IgD-negative memory B cell (primary cell): ENCODE measurements around the gene CERS5. TPM values are rescaled to one million over a fixed set of nuclear protein-coding genes. Genes with fewer than 3 reads are reported as not detected.
"Not testable (repeated sequence)": the region's sequence is repeated elsewhere in the genome, so short reads cannot be mapped to it uniquely, and the experiment has no call there.

ENCODE experiments used
- H3K27ac Mint-ChIP-seq, 3 donors: one replicate each; pipeline ENCODE4 v1.8.0; 2020 to 2022; ENCODE audit warnings: mild to moderate bottlenecking in 3 of 3, mixed read lengths in 3 of 3, moderate library complexity in 1 of 3
- H3K27me3 Mint-ChIP-seq: one replicate; pipeline ENCODE4 v1.8.0; 2021; ENCODE audit warnings: mixed read lengths
- H3K36me3 Mint-ChIP-seq: one replicate; pipeline ENCODE4 v1.8.0; 2020; ENCODE audit warnings: mild to moderate bottlenecking, mixed read lengths
- H3K4me1 Mint-ChIP-seq, 3 donors: one replicate each; pipeline ENCODE4 v1.8.0; 2020 to 2022; ENCODE audit warnings: mixed read lengths in 3 of 3, mild to moderate bottlenecking in 1 of 3
- H3K4me3 Mint-ChIP-seq, 4 donors: one replicate each; pipeline ENCODE4 v1.8.0; 2020 to 2022; ENCODE audit warnings: mild to moderate bottlenecking in 4 of 4, mixed read lengths in 4 of 4, moderate library complexity in 3 of 4
- H3K9me3 Mint-ChIP-seq, 3 donors: one replicate each; pipeline ENCODE4 v1.8.0; 2020 to 2021; ENCODE audit warnings: mixed read lengths in 3 of 3, mild to moderate bottlenecking in 1 of 3
- polyA plus RNA-seq: library from polyadenylated mRNA; unstranded; fragments of 300-500 nt; fragmentation: Illumina TruSeq; gene quantifications from one replicate; pipeline ENCODE4 v1.2.3, GENCODE V29; 2021

Gene CERS5
- polyA plus RNA-seq, 1 donor from 2014 or later = 30.7 TPM

- peaks cover 1% of the 10 kb centered on the region for H3K27me3 Mint-ChIP-seq
- peak overlapping the region in 1 of 4 donors; percentile 72 for H3K4me3 Mint-ChIP-seq
- H3K27ac Mint-ChIP-seq = peak overlapping the region in 2 of 3 donors; percentile 30 to 46
- H3K9me3 Mint-ChIP-seq = no peaks in the 10 kb centered on the region
- peaks cover 1% of the 10 kb centered on the region for H3K36me3 Mint-ChIP-seq
- H3K4me1 Mint-ChIP-seq = peaks cover 18 to 21% (median 21%) of the 10 kb centered on the region in 3 donors
Observed at GRCh38 chr12:50088577-50089335, 78.4 kb downstream of the CERS5 start.

GRCh38 chr12:50087995-50088394 is 79.2 kb downstream of the CERS5 start:
- H3K27me3 Mint-ChIP-seq = peaks cover 1% of the 10 kb centered on the region
- H3K4me1 Mint-ChIP-seq = peaks cover 21 to 24% (median 21%) of the 10 kb centered on the region in 3 donors
- H3K9me3 Mint-ChIP-seq = no peaks in the 10 kb centered on the region
- H3K4me3 Mint-ChIP-seq = peak overlapping the region in 2 of 4 donors; percentile 65 to 72
- peaks cover 1% of the 10 kb centered on the region for H3K36me3 Mint-ChIP-seq
- peak overlapping the region in 2 of 3 donors; percentile 30 to 46 for H3K27ac Mint-ChIP-seq

GRCh38 chr12:50087151-50087550 is 80.0 kb downstream of the CERS5 start:
- Mint-ChIP-seq H3K27me3 (peaks cover 1% of the 10 kb centered on the region), H3K36me3 (peaks cover 1% of the 10 kb centered on the region), H3K27ac (peak overlapping the region in 1 of 3 donors; percentile 25), H3K9me3 (no peaks in the 10 kb centered on the region), H3K4me1 (peaks cover 21 to 24% (median 21%) of the 10 kb centered on the region in 3 donors), H3K4me3 (peak overlapping the region in 1 of 4 donors; percentile 99)

- peaks cover 1% of the 10 kb centered on the region for H3K36me3 Mint-ChIP-seq
- peak overlapping the region; percentile 94 to 99 (median 98) for H3K4me3 Mint-ChIP-seq
- H3K27ac Mint-ChIP-seq = peak overlapping the region; percentile 88 to 95 (median 91)
- peaks cover 1% of the 10 kb centered on the region for H3K27me3 Mint-ChIP-seq
- H3K9me3 Mint-ChIP-seq = no peaks in the 10 kb centered on the region
- peaks cover 21 to 24% (median 21%) of the 10 kb centered on the region in 3 donors for H3K4me1 Mint-ChIP-seq
Observed at GRCh38 chr12:50086148-50086547, 81.0 kb downstream of the CERS5 start.

GRCh38 chr12:50085615-50086072 is 81.5 kb downstream of the CERS5 start:
- Mint-ChIP-seq H3K4me3 (peak overlapping the region; percentile 94 to 99 (median 98)), H3K4me1 (peaks cover 21 to 24% (median 21%) of the 10 kb centered on the region in 3 donors), H3K27me3 (peaks cover 1% of the 10 kb centered on the region), H3K36me3 (peaks cover 1% of the 10 kb centered on the region), H3K9me3 (no peaks in the 10 kb centered on the region), H3K27ac (peak overlapping the region; percentile 88 to 95 (median 91))

GRCh38 chr12:50084775-50085614 is 82.2 kb downstream of the CERS5 start, which contains the start of gene SMARCD1:
Gene SMARCD1 (plus strand): TSS chr12:50085342. CDS start chr12:50085370, 28 bp downstream.
- no peaks in the 10 kb centered on the region for H3K9me3 Mint-ChIP-seq
- H3K27me3 Mint-ChIP-seq = peaks cover 1% of the 10 kb centered on the region
- peak within 1 kb of the TSS; percentile 94 to 99 (median 98) for H3K4me3 Mint-ChIP-seq
- no peaks in the 10 kb centered on the region for H3K36me3 Mint-ChIP-seq
- H3K27ac Mint-ChIP-seq = peak within 1 kb of the TSS; percentile 92 to 98 (median 95)
- peaks cover 21 to 24% (median 21%) of the 10 kb centered on the region in 3 donors for H3K4me1 Mint-ChIP-seq

GRCh38 chr12:50084409-50084774 is 82.8 kb downstream of the CERS5 start:
- not testable (repeated sequence) for H3K9me3 Mint-ChIP-seq, H3K36me3 Mint-ChIP-seq, H3K27me3 Mint-ChIP-seq
- Mint-ChIP-seq H3K4me3 (peak overlapping the region; percentile 94 to 99 (median 98)), H3K4me1 (peaks cover 21 to 24% (median 21%) of the 10 kb centered on the region in 3 donors), H3K27ac (peak overlapping the region; percentile 92 to 98 (median 95))

GRCh38 chr12:50083301-50083700 is 83.9 kb downstream of the CERS5 start:
- no peaks in the 10 kb centered on the region for H3K9me3 Mint-ChIP-seq

GRCh38 chr12:50082644-50083043 is 84.5 kb downstream of the CERS5 start:
- Mint-ChIP-seq H3K27ac (no peak overlapping the region), H3K4me3 (peak overlapping the region in 3 of 4 donors; percentile 2 to 81 (median 73)), H3K4me1 (peaks cover 11 to 15% (median 12%) of the 10 kb centered on the region in 3 donors), H3K9me3 (no peaks in the 10 kb centered on the region), H3K36me3 (no peaks in the 10 kb centered on the region), H3K27me3 (peaks cover 1% of the 10 kb centered on the region)

More at GRCh38 chr12:50083301-50083700, 83.9 kb downstream of the CERS5 start:
- H3K4me1 Mint-ChIP-seq = peaks cover 14 to 18% (median 16%) of the 10 kb centered on the region in 3 donors
- H3K27ac Mint-ChIP-seq = peak overlapping the region in 2 of 3 donors; percentile 18 to 78
- H3K4me3 Mint-ChIP-seq = peak overlapping the region in 3 of 4 donors; percentile 66 to 83 (median 68)
- H3K36me3 Mint-ChIP-seq = no peaks in the 10 kb centered on the region
- H3K27me3 Mint-ChIP-seq = peaks cover 1% of the 10 kb centered on the region

- Mint-ChIP-seq H3K36me3 (no peaks in the 10 kb centered on the region), H3K4me1 (peaks cover 11 to 12% (median 12%) of the 10 kb centered on the region in 3 donors), H3K27me3 (peaks cover 1% of the 10 kb centered on the region), H3K9me3 (no peaks in the 10 kb centered on the region), H3K27ac (peak overlapping the region in 1 of 3 donors; percentile 13), H3K4me3 (no peak overlapping the region)
Observed at GRCh38 chr12:50081096-50081808, 85.9 kb downstream of the CERS5 start.

GRCh38 chr12:50079771-50080170 is 87.4 kb downstream of the CERS5 start:
- Mint-ChIP-seq H3K9me3 (no peaks in the 10 kb centered on the region), H3K27me3 (peaks cover 1% of the 10 kb centered on the region), H3K4me1 (peaks cover 3 to 6% (median 5%) of the 10 kb centered on the region in 3 donors), H3K27ac (no peak overlapping the region), H3K36me3 (no peaks in the 10 kb centered on the region), H3K4me3 (peak overlapping the region in 1 of 4 donors; percentile 64)
